Chondrocyte (in vitro differentiated cells): ENCODE measurements around the gene EVI5. TPM values are rescaled to one million over a fixed set of nuclear protein-coding genes. Genes with fewer than 3 reads are reported as not detected.

Experiments used
- DNase-seq: peaks from one replicate; pipeline ENCODE4 v3.0.0; 2021; ENCODE audit warnings: mixed read lengths, low spot score
- H3K27ac Mint-ChIP-seq: one replicate; pipeline ENCODE4 v1.8.0; 2021; ENCODE audit warnings: mild to moderate bottlenecking, moderate library complexity, mixed read lengths; ENCODE audit not compliant: unreplicated experiment
- H3K27me3 Mint-ChIP-seq: 2 replicates; pipeline ENCODE4 v1.8.0; 2021; ENCODE audit warnings: low read depth, mixed read lengths
- H3K36me3 Mint-ChIP-seq: 2 replicates; pipeline ENCODE4 v1.8.0; 2021; ENCODE audit warnings: low read depth, mixed read lengths
- H3K4me1 Mint-ChIP-seq: 2 replicates; pipeline ENCODE4 v1.8.0; 2021; ENCODE audit warnings: low read depth, mild to moderate bottlenecking, mixed read lengths
- H3K4me3 Mint-ChIP-seq: one replicate; pipeline ENCODE4 v1.8.0; 2021; ENCODE audit warnings: mild to moderate bottlenecking, moderate library complexity, mixed read lengths; ENCODE audit not compliant: unreplicated experiment
- H3K9me3 Mint-ChIP-seq: 2 replicates; pipeline ENCODE4 v1.8.0; 2021; ENCODE audit warnings: low read depth, mixed read lengths
- total RNA-seq: library from RNA; stranded (reverse); gene quantifications from 3 replicates; pipeline ENCODE4 v1.2.1, GENCODE V29; 2021
- TF ChIP-seq, protein P1 (sequence below): fragments of 200-600 bp; sonication (generic); IDR thresholded peaks from 2 replicates; pipeline ENCODE4 v1.5.0; 2021; ENCODE audit warnings: antibody characterized with exemption, mild to moderate bottlenecking, moderate library complexity

The EVI5 gene
- total RNA-seq, 1 donor from 2014 or later: 66.8 TPM

- TF ChIP-seq, protein P1, sequence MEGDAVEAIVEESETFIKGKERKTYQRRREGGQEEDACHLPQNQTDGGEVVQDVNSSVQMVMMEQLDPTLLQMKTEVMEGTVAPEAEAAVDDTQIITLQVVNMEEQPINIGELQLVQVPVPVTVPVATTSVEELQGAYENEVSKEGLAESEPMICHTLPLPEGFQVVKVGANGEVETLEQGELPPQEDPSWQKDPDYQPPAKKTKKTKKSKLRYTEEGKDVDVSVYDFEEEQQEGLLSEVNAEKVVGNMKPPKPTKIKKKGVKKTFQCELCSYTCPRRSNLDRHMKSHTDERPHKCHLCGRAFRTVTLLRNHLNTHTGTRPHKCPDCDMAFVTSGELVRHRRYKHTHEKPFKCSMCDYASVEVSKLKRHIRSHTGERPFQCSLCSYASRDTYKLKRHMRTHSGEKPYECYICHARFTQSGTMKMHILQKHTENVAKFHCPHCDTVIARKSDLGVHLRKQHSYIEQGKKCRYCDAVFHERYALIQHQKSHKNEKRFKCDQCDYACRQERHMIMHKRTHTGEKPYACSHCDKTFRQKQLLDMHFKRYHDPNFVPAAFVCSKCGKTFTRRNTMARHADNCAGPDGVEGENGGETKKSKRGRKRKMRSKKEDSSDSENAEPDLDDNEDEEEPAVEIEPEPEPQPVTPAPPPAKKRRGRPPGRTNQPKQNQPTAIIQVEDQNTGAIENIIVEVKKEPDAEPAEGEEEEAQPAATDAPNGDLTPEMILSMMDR: no peak
- peaks cover 54% of the 10 kb centered on the region for H3K27me3 Mint-ChIP-seq
- no peaks in the 10 kb centered on the region for H3K9me3 Mint-ChIP-seq
- peaks cover 5% of the 10 kb centered on the region for H3K36me3 Mint-ChIP-seq
- peaks cover 20% of the 10 kb centered on the region for H3K4me1 Mint-ChIP-seq
- DNase-seq: no peak
- H3K27ac Mint-ChIP-seq: no peak overlapping the region
- no peak overlapping the region for H3K4me3 Mint-ChIP-seq
Observed at GRCh38 chr1:92488416-92488815, 296.5 kb downstream of the EVI5 start.

DNA sequence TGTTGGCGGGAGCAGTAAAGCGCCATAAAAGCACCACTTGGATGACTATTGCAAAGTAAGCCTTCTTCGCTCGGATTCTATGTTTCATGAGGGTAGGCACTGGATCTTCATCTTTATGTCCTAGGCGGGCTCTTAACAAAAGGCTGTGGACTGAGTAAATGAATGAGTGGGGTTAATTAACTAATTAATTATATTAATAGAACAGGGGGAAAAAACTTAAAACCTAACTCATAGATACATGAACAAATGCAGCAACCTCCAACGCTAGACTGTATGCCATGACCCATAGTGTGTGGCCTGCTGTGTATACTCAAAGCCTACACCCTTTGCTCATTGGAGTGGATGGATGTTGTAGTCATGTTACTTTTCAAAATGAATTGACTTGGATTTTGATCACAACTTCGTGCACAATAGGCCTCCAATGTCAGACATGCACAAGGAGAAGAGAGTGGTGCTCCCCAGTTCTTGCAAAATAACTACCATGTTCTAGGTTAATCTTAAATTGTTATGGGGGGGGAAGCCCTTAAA is 297.8 kb downstream of the EVI5 start:
- H3K36me3 Mint-ChIP-seq: peaks cover 5% of the 10 kb centered on the region
- H3K4me3 Mint-ChIP-seq: peak overlapping the region; percentile 41
- H3K27me3 Mint-ChIP-seq: peaks cover 61% of the 10 kb centered on the region
- no peak for DNase-seq
- no peaks in the 10 kb centered on the region for H3K9me3 Mint-ChIP-seq
- TF ChIP-seq, protein P1: no peak
- H3K4me1 Mint-ChIP-seq: peaks cover 31% of the 10 kb centered on the region
- no peak overlapping the region for H3K27ac Mint-ChIP-seq

- H3K9me3 Mint-ChIP-seq: no peaks in the 10 kb centered on the region
- DNase-seq: no peak
- peak within 1 kb of the TSS; percentile 74 for H3K4me3 Mint-ChIP-seq
- TF ChIP-seq, protein P1: peak; percentile 8
- peaks cover 5% of the 10 kb centered on the region for H3K36me3 Mint-ChIP-seq
- peaks cover 36% of the 10 kb centered on the region for H3K4me1 Mint-ChIP-seq
- no peak within 1 kb of the TSS for H3K27ac Mint-ChIP-seq
- H3K27me3 Mint-ChIP-seq: peaks cover 61% of the 10 kb centered on the region
Observed at GRCh38 chr1:92486251-92487077, 298.4 kb downstream of the EVI5 start, which contains the start of gene GFI1. TSS of gene GFI1 (minus strand) at chr1:92486925. CDS start at chr1:92483487, 3,438 bp downstream.

DNA sequence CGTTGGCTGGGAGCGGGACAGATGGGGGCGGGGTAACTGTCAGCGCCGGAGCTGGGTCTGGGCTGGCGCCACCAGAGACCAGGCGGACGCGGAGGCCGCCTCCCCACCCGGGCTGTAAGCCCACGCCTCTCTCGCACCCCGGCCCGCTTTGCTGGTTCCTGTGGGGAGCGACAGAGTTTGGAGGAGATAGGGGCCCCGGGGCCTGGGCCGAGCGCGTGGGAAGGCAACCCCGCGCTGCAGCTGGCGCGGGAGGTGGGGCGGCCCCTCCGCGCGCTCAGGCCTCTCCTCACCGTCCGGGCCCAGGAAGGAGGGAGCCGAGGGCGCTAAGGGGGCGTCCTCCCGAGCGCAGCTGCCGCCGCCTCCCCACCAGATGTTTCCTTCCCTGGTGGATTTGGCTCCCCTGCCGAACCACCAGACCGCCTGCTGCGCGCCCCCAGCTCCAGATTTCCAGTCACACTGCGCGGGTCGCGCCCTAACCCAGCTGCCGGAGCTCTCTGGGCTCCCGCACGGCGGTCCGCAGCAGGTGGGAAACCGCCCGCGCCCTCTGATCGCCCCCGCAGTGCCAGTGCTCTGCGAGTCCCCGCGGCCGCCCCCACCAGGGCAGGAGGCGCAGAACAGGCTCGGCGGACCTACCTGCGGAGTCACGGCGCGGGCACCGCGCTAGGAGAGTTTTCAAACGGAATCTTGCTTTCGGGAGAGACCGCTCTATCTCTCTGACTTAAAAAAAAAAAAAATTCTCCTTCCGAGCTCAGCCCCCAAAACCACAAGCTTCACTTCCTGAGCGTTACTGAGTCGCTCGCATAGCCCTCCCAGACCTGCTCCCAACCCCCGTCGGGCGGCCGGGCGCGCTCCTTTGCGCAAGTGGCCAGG is 299.3 kb downstream of the EVI5 start:
- TF ChIP-seq, protein P1: peak; percentile 57
- Mint-ChIP-seq H3K9me3 (no peaks in the 10 kb centered on the region), H3K36me3 (peaks cover 5% of the 10 kb centered on the region), H3K27ac (no peak overlapping the region), H3K27me3 (peaks cover 65% of the 10 kb centered on the region), H3K4me1 (peaks cover 43% of the 10 kb centered on the region), H3K4me3 (peak overlapping the region; percentile 74)
- DNase-seq: no peak
